NCI-H526 treated with DMSO at 0.1 percent for 48 hours (cell line): ENCODE results near the gene MACO1.
"Not testable (repeated sequence)": the region's sequence is repeated elsewhere in the genome, so short reads cannot be mapped to it uniquely, and the experiment has no call there.

ENCODE experiments used
- DNase-seq: peaks from one replicate; lab custom pipeline; 2025; lab: John Stamatoyannopoulos, UW

MACO1 gene

GRCh38 chr1:25423206-25423605 is 7.5 kb upstream of the MACO1 start:
- not testable (repeated sequence) for DNase-seq

- DNase-seq, result no peak
Observed at GRCh38 chr1:25425098-25426085, 5.3 kb upstream of the MACO1 start.

- no peak for DNase-seq
Observed at GRCh38 chr1:25427696-25428095, 3.0 kb upstream of the MACO1 start.

- no peak for DNase-seq
Observed at GRCh38 chr1:25428475-25429166, 2.1 kb upstream of the MACO1 start.

GRCh38 chr1:25430967-25431881 is 527 bp downstream of the MACO1 start:
- DNase-seq, result no peak

- DNase-seq, result no peak
Observed at GRCh38 chr1:25431955-25432719, 1.4 kb downstream of the MACO1 start.

- DNase-seq, result no peak
Observed at GRCh38 chr1:25432749-25433388, 2.2 kb downstream of the MACO1 start.

- DNase-seq, result no peak
Observed at GRCh38 chr1:25433389-25434186, 2.9 kb downstream of the MACO1 start.

GRCh38 chr1:25435397-25436108 is 4.9 kb downstream of the MACO1 start:
- no peak for DNase-seq

- no peak for DNase-seq
Observed at GRCh38 chr1:25437672-25438071, 7.0 kb downstream of the MACO1 start.

- no peak for DNase-seq
Observed at GRCh38 chr1:25439287-25439686, 8.6 kb downstream of the MACO1 start.

GRCh38 chr1:25442178-25442577 is 11.5 kb downstream of the MACO1 start:
- DNase-seq, result no peak

GRCh38 chr1:25443030-25443699 is 12.5 kb downstream of the MACO1 start:
- no peak for DNase-seq

GRCh38 chr1:25444604-25445003 is 13.9 kb downstream of the MACO1 start:
- DNase-seq, result not testable (repeated sequence)

GRCh38 chr1:25445993-25446538 is 15.4 kb downstream of the MACO1 start:
- DNase-seq, result no peak

GRCh38 chr1:25447547-25447946 is 16.9 kb downstream of the MACO1 start:
- DNase-seq, result no peak

GRCh38 chr1:25450891-25451290 is 20.2 kb downstream of the MACO1 start:
- DNase-seq, result no peak

GRCh38 chr1:25451908-25452307 is 21.2 kb downstream of the MACO1 start:
- no peak for DNase-seq
